MM.1S (cell line): ENCODE data around the gene MPG.

Source experiments
- EZH2phosphoT487 ChIP-seq: fragments of 300-600 bp; sonication (generic); IDR thresholded peaks from 2 replicates; pipeline ENCODE4 v1.6.1; 2018; ENCODE audit warnings: antibody characterized with exemption, low read length
- TF ChIP-seq, protein P1 (sequence below): fragments of 300-600 bp; sonication (generic); IDR thresholded peaks from 2 replicates; pipeline ENCODE4 v1.5.1; 2016; ENCODE audit warnings: antibody characterized with exemption, low read length, mixed read lengths

DNA sequence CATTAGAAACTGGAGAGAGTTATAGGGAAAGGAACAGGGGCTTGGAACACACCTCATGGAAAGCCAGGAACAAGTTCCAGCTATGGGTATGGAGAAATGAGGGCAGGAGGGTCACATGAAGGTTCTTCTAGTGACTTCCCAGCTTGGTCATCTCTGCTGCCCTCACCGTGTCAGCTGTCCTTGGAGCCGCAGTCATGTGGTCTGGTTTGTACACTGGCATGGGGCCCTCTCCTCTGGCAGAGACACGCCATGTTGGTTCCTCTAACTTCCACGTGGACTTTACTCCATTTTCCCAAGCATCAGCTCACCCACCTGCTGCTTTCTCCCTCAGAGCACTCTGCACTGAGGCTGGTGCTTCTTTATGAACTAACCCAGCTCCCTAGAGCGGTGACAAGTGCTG, 26.3 kb downstream of the MPG start:
- TF ChIP-seq EZH2phosphoT487: no peak
- TF ChIP-seq, protein P1, sequence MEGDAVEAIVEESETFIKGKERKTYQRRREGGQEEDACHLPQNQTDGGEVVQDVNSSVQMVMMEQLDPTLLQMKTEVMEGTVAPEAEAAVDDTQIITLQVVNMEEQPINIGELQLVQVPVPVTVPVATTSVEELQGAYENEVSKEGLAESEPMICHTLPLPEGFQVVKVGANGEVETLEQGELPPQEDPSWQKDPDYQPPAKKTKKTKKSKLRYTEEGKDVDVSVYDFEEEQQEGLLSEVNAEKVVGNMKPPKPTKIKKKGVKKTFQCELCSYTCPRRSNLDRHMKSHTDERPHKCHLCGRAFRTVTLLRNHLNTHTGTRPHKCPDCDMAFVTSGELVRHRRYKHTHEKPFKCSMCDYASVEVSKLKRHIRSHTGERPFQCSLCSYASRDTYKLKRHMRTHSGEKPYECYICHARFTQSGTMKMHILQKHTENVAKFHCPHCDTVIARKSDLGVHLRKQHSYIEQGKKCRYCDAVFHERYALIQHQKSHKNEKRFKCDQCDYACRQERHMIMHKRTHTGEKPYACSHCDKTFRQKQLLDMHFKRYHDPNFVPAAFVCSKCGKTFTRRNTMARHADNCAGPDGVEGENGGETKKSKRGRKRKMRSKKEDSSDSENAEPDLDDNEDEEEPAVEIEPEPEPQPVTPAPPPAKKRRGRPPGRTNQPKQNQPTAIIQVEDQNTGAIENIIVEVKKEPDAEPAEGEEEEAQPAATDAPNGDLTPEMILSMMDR: no peak
